Stomach (tissue), 4 donors: ENCODE results near the gene PDK3.

ENCODE experiments used
- CTCF ChIP-seq, 7 experiments: fragments of 450-650 bp in 4 of 7; fragments of 200-600 bp in 3 of 7; sonication (generic) in 3 of 7; IDR thresholded peaks; one replicate each; pipeline ENCODE4 v1.5.1; 2016 to 2019; ENCODE audit warnings: antibody characterized with exemption in 7 of 7, control low read depth in 2 of 7, mild to moderate bottlenecking in 1 of 7
- EP300 ChIP-seq: sonication (generic); formaldehyde crosslinking; IDR thresholded peaks from one replicate; pipeline ENCODE4 v1.6.1; 2017; ENCODE audit warnings: antibody characterized with exemption
- POLR2A ChIP-seq, 4 donors: fragments of 450-650 bp; IDR thresholded peaks; one replicate each; pipeline ENCODE4 v1.6.1; 2016; ENCODE audit warnings: antibody characterized with exemption in 4 of 4, control low read depth in 2 of 4, mild to moderate bottlenecking in 1 of 4, moderate library complexity in 1 of 4

- TF ChIP-seq CTCF (IDR thresholded peaks at IDR 0.05), result no peak
- no peak for TF ChIP-seq EP300
- no peak for TF ChIP-seq POLR2A (IDR thresholded peaks at IDR 0.05)
Observed at GRCh38 chrX:24553011-24553410, 87.9 kb downstream of the PDK3 start.
